ENCODE measurements around the gene ARHGAP10.

ARHGAP10 gene

DNA sequence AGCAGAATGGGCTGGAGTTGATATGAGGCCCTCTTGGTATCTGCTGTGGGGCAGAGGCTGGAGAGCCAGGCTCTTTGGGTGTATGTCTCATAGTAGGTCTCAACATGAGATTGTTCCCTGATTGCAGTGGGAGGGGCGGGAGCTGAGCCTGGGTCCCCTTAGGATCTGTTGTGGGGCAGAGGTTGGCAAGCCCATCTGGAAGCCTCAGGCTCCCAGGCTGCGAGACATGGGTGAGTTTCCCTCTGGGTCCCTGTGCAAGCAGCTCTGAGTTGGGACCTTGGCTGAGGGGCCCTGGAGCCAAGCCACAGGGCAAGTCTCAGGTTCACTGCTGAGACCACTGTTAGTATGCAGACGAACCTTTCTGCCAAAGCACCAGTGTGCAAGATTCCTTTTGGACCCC, 201.9 kb downstream of the ARHGAP10 start:
- no peak for DNase-seq (ENCODE audit: low read depth)

DNA sequence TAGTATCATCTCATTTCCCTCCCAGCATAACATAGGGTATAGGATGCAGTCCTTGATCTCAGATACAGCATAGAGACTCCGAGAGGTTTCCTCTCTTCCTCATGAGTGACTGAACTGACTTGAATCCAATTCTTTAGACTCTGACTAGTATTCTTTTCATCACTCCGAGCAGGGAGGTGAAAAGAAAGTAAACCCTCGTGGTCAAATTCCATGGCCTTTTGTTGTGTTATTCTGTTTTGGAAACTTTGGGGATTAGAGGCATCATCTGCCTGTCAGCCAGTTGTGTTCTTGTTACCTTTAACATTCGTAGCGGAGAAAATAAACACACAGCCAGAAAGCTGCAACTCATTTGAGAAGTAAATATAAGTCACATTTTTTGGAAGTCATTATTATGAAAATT, 206.6 kb downstream of the ARHGAP10 start:
- TF ChIP-seq, protein P1, sequence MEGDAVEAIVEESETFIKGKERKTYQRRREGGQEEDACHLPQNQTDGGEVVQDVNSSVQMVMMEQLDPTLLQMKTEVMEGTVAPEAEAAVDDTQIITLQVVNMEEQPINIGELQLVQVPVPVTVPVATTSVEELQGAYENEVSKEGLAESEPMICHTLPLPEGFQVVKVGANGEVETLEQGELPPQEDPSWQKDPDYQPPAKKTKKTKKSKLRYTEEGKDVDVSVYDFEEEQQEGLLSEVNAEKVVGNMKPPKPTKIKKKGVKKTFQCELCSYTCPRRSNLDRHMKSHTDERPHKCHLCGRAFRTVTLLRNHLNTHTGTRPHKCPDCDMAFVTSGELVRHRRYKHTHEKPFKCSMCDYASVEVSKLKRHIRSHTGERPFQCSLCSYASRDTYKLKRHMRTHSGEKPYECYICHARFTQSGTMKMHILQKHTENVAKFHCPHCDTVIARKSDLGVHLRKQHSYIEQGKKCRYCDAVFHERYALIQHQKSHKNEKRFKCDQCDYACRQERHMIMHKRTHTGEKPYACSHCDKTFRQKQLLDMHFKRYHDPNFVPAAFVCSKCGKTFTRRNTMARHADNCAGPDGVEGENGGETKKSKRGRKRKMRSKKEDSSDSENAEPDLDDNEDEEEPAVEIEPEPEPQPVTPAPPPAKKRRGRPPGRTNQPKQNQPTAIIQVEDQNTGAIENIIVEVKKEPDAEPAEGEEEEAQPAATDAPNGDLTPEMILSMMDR (conservative IDR thresholded peaks at IDR 0.05; ENCODE audit: low read depth, low read length): no peak
- H3K4me3 ChIP-seq (ENCODE audit: low read depth, low read length): no peak overlapping the region
- peak; percentile 33 for DNase-seq (ENCODE audit: low read depth)

More for the DNA sequence above, 201.9 kb downstream of the ARHGAP10 start:
- TF ChIP-seq, protein P1 (conservative IDR thresholded peaks at IDR 0.05; ENCODE audit: low read depth, low read length): no peak
- H3K4me3 ChIP-seq (ENCODE audit: low read depth, low read length): no peak overlapping the region

DNA sequence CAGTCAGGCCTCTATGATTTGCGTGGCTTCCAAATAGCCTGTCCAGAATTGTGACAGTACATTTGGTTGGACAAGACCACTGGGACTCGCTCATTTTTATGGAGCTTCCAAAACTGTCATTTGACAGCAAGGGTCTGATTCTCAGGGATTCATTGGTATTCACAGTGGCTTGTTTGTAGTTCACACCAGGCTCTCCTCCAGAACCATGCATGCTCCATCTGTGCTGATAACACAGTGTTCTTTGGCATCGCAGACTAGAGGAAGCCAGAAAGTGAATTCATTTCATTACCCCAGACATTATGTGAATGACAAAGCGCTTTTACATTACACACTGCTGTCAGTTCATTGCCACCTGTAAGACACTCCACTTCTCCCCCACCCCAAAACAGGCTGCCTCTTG, 208.3 kb downstream of the ARHGAP10 start:
- TF ChIP-seq, protein P1 (conservative IDR thresholded peaks at IDR 0.05; ENCODE audit: low read depth, low read length): no peak
- no peak overlapping the region for H3K4me3 ChIP-seq (ENCODE audit: low read depth, low read length)
- DNase-seq (ENCODE audit: low read depth): peak; percentile 50

DNA sequence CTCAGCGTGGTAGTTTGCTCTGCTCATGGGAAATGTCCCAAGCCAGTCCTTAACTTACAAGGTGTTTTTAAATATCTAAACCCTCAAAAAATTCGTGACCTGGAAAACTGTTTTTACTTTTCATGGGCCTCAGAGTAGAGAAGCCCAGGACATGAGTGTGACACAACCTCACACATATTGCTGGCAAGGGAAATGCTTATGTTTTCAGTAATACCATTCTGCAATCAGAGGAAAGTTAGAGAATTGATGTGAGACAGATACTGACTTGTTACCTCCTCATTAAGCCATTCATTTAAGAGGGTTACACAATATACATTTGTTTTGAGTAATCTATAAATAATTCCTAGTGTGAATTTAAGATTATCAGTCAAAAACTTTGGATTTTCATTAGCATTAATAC, 209.5 kb downstream of the ARHGAP10 start:
- DNase-seq (ENCODE audit: low read depth): no peak
- TF ChIP-seq, protein P1 (conservative IDR thresholded peaks at IDR 0.05; ENCODE audit: low read depth, low read length): no peak
- H3K4me3 ChIP-seq (ENCODE audit: low read depth, low read length): no peak overlapping the region

DNA sequence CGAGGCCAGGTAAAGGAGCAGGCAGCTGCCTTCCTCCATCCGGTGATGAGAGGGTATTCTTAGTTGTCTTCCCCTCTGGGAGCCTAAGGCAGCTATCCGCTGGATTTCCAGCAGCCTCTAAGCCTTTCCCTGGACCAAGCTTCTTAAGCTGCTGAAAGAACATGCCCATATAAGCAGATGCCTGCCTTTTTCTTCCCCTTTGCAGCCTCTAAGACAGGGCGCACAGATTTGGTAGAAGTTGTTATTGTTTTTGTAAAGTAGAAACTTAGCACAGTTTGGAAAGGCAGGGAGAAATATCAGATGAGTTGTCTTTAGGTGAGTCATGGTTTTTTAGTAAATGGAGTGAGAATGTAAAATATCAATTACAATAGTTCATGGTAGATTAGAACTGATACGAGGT, 210.8 kb downstream of the ARHGAP10 start:
- TF ChIP-seq, protein P1 (conservative IDR thresholded peaks at IDR 0.05; ENCODE audit: low read depth, low read length): no peak
- no peak overlapping the region for H3K4me3 ChIP-seq (ENCODE audit: low read depth, low read length)
- peak; percentile 49 for DNase-seq (ENCODE audit: low read depth)

DNA sequence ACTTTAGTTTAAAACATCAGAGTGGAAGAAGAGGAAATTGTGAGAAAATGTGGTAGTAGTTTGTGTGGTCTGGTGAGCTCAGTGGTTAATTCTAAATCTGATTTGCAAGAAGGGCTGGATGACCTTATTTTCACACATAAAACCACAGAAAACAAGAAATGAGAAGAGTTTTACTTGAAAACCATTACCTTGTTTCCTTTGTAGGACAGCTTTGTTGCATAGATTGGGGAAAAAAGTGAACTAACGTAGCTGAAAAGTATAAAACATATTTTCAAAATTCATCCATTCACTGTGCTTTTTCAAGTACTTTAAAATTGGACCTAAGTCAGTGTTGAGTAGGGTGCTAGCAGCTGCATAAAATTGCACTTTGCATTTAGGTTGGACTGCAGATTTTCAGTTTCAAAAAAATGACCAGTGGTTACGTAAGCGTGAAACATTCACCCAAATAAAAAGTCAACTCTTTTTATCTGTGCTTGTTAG, 211.3 kb downstream of the ARHGAP10 start:
- no peak for DNase-seq (ENCODE audit: low read depth)
- TF ChIP-seq, protein P1 (conservative IDR thresholded peaks at IDR 0.05; ENCODE audit: low read depth, low read length): no peak
- no peak overlapping the region for H3K4me3 ChIP-seq (ENCODE audit: low read depth, low read length)

DNA sequence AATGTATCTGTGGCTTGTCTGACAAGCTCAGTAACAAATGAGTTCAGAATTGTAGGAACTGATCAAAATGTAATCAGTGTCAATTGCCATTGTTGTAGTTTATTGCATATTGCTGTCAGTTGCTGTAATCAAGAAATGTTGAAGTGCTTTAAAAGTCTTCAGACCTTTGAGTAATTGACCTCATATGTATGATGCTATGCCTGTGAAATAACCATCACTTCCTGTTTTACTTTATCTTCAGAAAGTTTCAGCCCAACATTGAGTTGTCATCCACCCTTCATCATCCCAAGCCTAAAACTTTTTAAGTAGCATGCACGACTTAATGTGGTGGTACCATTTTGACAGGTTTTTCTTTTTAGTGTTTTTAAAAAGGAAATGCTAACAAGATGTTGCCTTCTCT, 212.4 kb downstream of the ARHGAP10 start:
- DNase-seq (ENCODE audit: low read depth): no peak
- H3K4me3 ChIP-seq (ENCODE audit: low read depth, low read length): no peak overlapping the region
- TF ChIP-seq, protein P1 (conservative IDR thresholded peaks at IDR 0.05; ENCODE audit: low read depth, low read length): no peak

All from choroid plexus epithelial cell (primary cell).